Cortex of kidney (tissue), 1 donor: ENCODE data around the gene KRTAP4-3.
"Not testable (repeated sequence)": the region's sequence is repeated elsewhere in the genome, so short reads cannot be mapped to it uniquely, and the experiment has no call there.

ENCODE experiments used
- DNase-seq: peaks from one replicate; lab custom pipeline; 2025; lab: John Stamatoyannopoulos, UW

Gene KRTAP4-3

GRCh38 chr17:41168121-41168520 is at the start of gene KRTAP4-3:
TSS of gene KRTAP4-3 (minus strand) at chr17:41168221. CDS start at chr17:41168172, 49 bp downstream.
- no peak for DNase-seq

GRCh38 chr17:41215681-41216080 is 47.7 kb upstream of the KRTAP4-3 start:
- DNase-seq = no peak

- DNase-seq = no peak
These were observed 44.6 kb upstream of the KRTAP4-3 start for GRCh38 chr17:41212524-41213169.

- DNase-seq = no peak
These were observed 43.9 kb upstream of the KRTAP4-3 start for GRCh38 chr17:41211845-41212466.

GRCh38 chr17:41199421-41200078 is 31.5 kb upstream of the KRTAP4-3 start:
- DNase-seq = no peak

- no peak for DNase-seq
These were observed 28.0 kb upstream of the KRTAP4-3 start for GRCh38 chr17:41196068-41196467.

GRCh38 chr17:41190328-41190727 is 22.3 kb upstream of the KRTAP4-3 start:
- no peak for DNase-seq

GRCh38 chr17:41189837-41190318 is 21.9 kb upstream of the KRTAP4-3 start, which contains the start of gene KRTAP9-1:
TSS of gene KRTAP9-1 (plus strand) at chr17:41189887. CDS start at chr17:41189887, 0 bp downstream.
- not testable (repeated sequence) for DNase-seq

GRCh38 chr17:41186872-41187271 is 18.9 kb upstream of the KRTAP4-3 start:
- DNase-seq = no peak

- no peak for DNase-seq
These were observed 17.0 kb upstream of the KRTAP4-3 start for GRCh38 chr17:41185001-41185400.

- no peak for DNase-seq
These were observed 16.5 kb upstream of the KRTAP4-3 start, which contains the start of gene KRTAP4-1 for GRCh38 chr17:41184480-41184961. TSS of gene KRTAP4-1 (minus strand) at chr17:41184911. CDS start at chr17:41184854, 57 bp downstream.

- DNase-seq = no peak
These were observed 11.0 kb upstream of the KRTAP4-3 start for GRCh38 chr17:41178843-41179616.

GRCh38 chr17:41178341-41178740 is 10.3 kb upstream of the KRTAP4-3 start:
- DNase-seq = no peak

- DNase-seq = no peak
These were observed 9.8 kb upstream of the KRTAP4-3 start, which contains the start of gene KRTAP4-2 for GRCh38 chr17:41177727-41178271. TSS of gene KRTAP4-2 (minus strand) at chr17:41178221. CDS start at chr17:41178164, 57 bp downstream.

- DNase-seq = no peak
These were observed 8.8 kb upstream of the KRTAP4-3 start for GRCh38 chr17:41176744-41177387.

GRCh38 chr17:41171886-41172285 is 3.9 kb upstream of the KRTAP4-3 start:
- no peak for DNase-seq

GRCh38 chr17:41167561-41167960 is 460 bp downstream of the KRTAP4-3 start:
- DNase-seq = no peak

GRCh38 chr17:41163828-41164227 is 4.2 kb downstream of the KRTAP4-3 start:
- DNase-seq = no peak

GRCh38 chr17:41160648-41161047 is 7.4 kb downstream of the KRTAP4-3 start, which contains the start of gene KRTAP4-4:
TSS of gene KRTAP4-4 (minus strand) at chr17:41160748. CDS start at chr17:41160691, 57 bp downstream.
- DNase-seq = no peak

GRCh38 chr17:41160190-41160589 is 7.8 kb downstream of the KRTAP4-3 start:
- not testable (repeated sequence) for DNase-seq

- no peak for DNase-seq
These were observed 14.2 kb downstream of the KRTAP4-3 start for GRCh38 chr17:41153856-41154255.
